SU-DHL-6 (cell line): Measurements from ENCODE around the gene PTPRK.

ENCODE experiments used
- EZH2phosphoT487 ChIP-seq: fragments of 200-600 bp; sonication (generic), shearing (Covaris generic); conservative IDR thresholded peaks from 2 replicates; pipeline ENCODE4 v1.6.1; 2018; ENCODE audit warnings: mild to moderate bottlenecking, antibody characterized with exemption, low read length, moderate library complexity, mixed read lengths
- TF ChIP-seq, protein P1 (sequence below): fragments of 200-600 bp; sonication (generic); IDR thresholded peaks from one replicate; pipeline ENCODE4 v1.5.1; 2017; ENCODE audit warnings: antibody characterized with exemption, mild to moderate bottlenecking, low read length, moderate library complexity; ENCODE audit not compliant: insufficient read depth, poor library complexity, severe bottlenecking

DNA sequence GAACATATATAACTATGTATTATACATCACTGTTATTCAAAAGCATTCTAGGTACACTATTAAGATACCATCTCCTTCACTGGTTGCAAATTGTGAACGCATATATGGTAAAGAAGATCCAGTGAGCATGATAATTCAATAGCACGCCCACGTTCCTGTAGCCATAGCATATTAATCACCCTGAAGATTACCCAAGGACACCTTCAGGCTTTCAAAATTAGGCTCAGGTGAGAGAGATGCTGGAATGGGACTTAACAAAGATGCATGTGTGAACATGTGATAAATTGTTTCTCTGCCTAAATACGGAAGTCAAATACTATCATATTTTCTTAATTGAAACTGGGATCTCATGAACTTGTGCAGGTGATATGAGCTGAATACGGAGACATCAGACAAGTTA, 303.5 kb downstream of the PTPRK start:
- TF ChIP-seq, protein P1, sequence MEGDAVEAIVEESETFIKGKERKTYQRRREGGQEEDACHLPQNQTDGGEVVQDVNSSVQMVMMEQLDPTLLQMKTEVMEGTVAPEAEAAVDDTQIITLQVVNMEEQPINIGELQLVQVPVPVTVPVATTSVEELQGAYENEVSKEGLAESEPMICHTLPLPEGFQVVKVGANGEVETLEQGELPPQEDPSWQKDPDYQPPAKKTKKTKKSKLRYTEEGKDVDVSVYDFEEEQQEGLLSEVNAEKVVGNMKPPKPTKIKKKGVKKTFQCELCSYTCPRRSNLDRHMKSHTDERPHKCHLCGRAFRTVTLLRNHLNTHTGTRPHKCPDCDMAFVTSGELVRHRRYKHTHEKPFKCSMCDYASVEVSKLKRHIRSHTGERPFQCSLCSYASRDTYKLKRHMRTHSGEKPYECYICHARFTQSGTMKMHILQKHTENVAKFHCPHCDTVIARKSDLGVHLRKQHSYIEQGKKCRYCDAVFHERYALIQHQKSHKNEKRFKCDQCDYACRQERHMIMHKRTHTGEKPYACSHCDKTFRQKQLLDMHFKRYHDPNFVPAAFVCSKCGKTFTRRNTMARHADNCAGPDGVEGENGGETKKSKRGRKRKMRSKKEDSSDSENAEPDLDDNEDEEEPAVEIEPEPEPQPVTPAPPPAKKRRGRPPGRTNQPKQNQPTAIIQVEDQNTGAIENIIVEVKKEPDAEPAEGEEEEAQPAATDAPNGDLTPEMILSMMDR, result no peak
- no peak for TF ChIP-seq EZH2phosphoT487
